ENCODE data around the gene SMAD1.
"Not testable (repeated sequence)": the region's sequence is repeated elsewhere in the genome, so short reads cannot be mapped to it uniquely, and the experiment has no call there.

SMAD1 gene

DNA sequence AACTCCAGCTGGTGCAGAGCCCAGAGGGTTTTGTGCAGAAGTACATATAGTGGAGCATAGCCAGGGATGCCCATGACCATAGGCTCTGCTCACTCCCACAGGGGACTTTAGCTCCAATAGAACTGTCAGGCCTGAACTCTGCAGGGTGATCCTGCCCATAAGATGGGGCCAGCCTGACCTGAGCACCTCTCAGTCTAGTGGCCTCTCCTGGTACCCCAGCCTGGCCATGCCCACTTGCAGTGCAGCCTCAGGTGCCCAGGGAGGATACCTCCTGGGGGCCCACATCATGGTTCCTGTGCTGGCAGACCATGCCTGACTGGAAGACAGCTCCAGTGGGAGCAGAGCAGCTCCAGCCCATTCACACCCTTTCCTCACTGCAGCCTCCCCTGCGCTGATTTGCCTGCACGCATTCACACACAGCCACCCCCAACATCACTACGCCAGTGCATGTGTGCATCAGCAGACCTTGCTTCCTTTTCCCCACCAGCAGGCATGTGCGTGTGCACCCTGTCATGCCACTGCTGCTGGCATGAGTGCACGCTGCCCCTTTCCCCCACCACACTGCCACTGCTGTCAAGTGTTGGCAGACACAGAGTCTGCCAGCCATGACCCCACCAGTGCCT is 84.5 kb downstream of the SMAD1 start:
- DNase-seq = no peak

DNA sequence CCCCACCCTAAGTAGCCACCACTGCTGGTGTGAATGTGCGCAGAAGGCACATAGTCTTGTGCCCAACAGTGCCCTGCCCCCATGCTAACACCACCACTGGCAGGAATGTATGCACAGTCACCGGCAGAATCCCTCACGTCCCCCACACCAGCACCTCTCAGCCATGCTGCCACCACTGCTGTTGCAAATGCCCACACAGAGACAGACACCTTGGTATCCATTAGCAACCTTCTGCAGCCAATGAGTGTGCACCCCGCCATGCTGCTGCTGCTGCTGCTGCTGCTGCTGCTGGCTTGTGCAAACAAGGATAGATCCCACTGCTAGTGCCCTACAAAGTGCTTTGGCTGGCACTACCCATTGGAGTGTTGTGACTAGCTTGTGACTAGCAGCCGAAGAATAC is 85.1 kb downstream of the SMAD1 start:
- no peak for DNase-seq

GRCh38 chr4:145567516-145567915 is 85.9 kb downstream of the SMAD1 start:
- DNase-seq = no peak

DNA sequence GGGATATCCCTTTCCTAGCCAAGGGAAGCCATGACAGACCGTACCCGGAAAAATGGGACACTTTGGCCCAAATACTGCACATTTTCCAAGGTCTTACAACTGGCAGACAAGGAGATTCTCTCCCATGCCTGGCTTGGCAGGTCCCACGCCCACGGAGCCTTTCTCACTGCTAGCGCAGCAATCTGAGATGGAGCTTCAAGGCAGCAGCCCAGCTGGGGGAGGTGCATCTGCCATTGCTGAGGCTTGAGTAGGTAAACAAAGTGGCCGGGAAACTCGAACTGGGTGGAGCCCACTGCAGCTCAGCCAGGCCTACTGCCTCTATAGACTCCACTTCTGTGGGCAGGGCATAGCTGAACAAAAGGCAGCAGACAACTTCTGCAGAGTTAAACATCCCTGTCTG is 92.9 kb downstream of the SMAD1 start:
- not testable (repeated sequence) for DNase-seq

GRCh38 chr4:145580906-145581305 is 99.3 kb downstream of the SMAD1 start:
- no peak for DNase-seq

- DNase-seq = no peak
Observed at GRCh38 chr4:145583191-145584055, 101.8 kb downstream of the SMAD1 start.

- no peak for DNase-seq
Observed at GRCh38 chr4:145587088-145587754, 105.6 kb downstream of the SMAD1 start.

- not testable (repeated sequence) for DNase-seq
Observed at GRCh38 chr4:145589381-145589780, 107.7 kb downstream of the SMAD1 start.

- DNase-seq = no peak
Observed at GRCh38 chr4:145589916-145590702, 108.5 kb downstream of the SMAD1 start.

DNA sequence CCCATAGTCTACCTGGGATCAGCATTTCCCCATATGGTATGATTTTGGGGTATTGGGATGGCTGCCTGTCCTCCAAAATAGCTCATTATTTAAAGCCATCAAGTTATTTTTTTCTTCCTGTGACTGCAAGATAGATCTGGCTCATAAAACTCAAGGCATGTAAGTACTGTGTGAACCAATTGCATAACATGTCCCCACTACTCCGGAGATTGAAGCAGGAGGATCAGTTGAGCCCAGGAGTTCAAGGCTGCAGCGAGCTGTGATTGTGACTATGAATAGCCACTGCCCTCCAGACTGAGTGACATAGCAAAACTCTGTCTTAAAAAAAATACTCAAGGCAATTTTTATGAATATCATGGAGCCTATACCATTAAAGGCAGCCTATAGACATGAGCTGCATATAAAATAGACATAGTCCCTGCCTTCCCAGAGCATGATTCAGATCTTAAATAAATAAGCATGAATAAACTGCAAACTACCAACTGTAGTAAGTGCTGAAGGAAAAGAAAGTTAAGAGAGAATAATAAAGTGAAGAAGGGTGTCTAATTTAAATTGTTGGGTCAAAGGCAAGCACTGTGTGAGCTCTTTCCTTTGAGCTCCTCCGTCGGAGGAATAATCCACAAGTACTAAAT is 120.6 kb downstream of the SMAD1 start:
- no peak for DNase-seq

GRCh38 chr4:145605941-145606340 is 124.3 kb downstream of the SMAD1 start:
- DNase-seq = no peak

Data from stimulated activated CD4-positive, alpha-beta T cell treated with anti-CD3 and anti-CD28 coated beads, Interleukin-15, amount 100 ng/mL, for 24 hours (primary cell).